Left lung (tissue), 10 donors: ENCODE data around the gene BSND. TPM values are rescaled to one million over a fixed set of nuclear protein-coding genes. Genes with fewer than 3 reads are reported as not detected.

ENCODE experiments used
- ATAC-seq: fragments of 200-7000 bp; cut with Tn5 transposase; one replicate; pipeline ENCODE4 v1.9.1; 2020; ENCODE audit warnings: moderate library complexity
- DNase-seq, 4 donors: peaks; one replicate each; pipeline ENCODE4 v3.0.0-alpha.2; 2013 to 2020
- H3K27ac ChIP-seq, 2 donors: fragments of 200-600 bp; sonication (generic) in 1 of 2; one replicate each; pipeline versions ENCODE4 v1.5.0 to v1.8.0; 2020 to 2021
- H3K27me3 ChIP-seq, 2 donors: fragments of 200-600 bp; sonication (generic) in 1 of 2; one replicate each; pipeline versions ENCODE4 v1.5.0 to v1.8.0; 2020 to 2021
- H3K36me3 ChIP-seq, 2 donors: fragments of 200-600 bp; sonication (generic) in 1 of 2; one replicate each; pipeline versions ENCODE4 v1.5.0 to v1.8.0; 2020 to 2021
- H3K4me1 ChIP-seq, 2 donors: fragments of 200-600 bp; one replicate each; pipeline ENCODE4 v1.8.0; 2021
- H3K4me3 ChIP-seq, 2 donors: fragments of 200-600 bp; sonication (generic) in 1 of 2; one replicate each; pipeline versions ENCODE4 v1.5.0 to v1.8.0; 2020 to 2021; ENCODE audit warnings: mild to moderate bottlenecking in 1 of 2
- H3K9me3 ChIP-seq, 2 donors: fragments of 200-600 bp; sonication (generic) in 1 of 2; one replicate each; pipeline versions ENCODE4 v1.5.0 to v1.8.0; 2020 to 2021
- CTCF ChIP-seq, 2 donors: fragments of 200-600 bp; sonication (generic) in 1 of 2; IDR thresholded peaks; one replicate each; pipeline versions ENCODE4 v1.5.0 to v1.8.0; 2021; ENCODE audit warnings: antibody characterized with exemption in 2 of 2
- intact Hi-C, 2 donors: fragments of 100-400 bp; cut with DNase I; formaldehyde crosslinking; loops; one replicate each; pipeline versions ENCODE4 v1.11.2 to v1.14.2; 2022
- polyA plus RNA-seq, 6 donors: library from polyadenylated mRNA; unstranded; fragments of 120-200 nt; gene quantifications; one replicate each; pipeline ENCODE4 v1.2.1, GENCODE V29; 2013; ENCODE audit not compliant: insufficient read length in 6 of 6
- total RNA-seq, 2 donors: library from RNA; stranded (reverse); fragmentation: NEBNext Ultra II Directional; extraction: Animal tissue kit (Norgen Biotek cat#: 25700); gene quantifications; one replicate each; pipeline ENCODE4 v1.2.1, GENCODE V29; 2021
- donor health status: DM: no; HTN: yes; CAD: no.
- donor health status: DM: no; HTN: no; CAD: no.

The BSND gene
- total and polyA plus RNA-seq, 8 donors = 0.03 to 0.06 (median 0.06) TPM; not detected in 3

DNA sequence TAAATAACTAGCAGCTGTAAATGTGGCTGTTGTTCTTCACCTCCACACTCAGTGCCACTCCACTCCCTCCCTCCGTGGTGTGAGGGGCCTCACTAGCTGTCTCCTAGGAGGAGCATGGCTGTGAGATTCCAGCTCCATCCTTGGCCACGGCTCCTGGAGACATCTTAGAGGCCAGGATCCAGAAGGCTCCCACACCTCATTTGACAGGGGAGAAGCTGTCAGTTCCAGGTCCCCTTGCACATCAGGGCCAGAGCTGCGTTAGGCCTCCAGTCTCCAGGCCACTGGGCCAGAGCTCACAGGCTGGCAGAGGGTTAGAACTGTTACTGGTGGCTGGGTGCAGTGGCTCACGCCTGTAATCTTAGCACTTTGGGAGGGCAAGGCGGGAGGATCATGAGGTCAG is 55.7 kb downstream of the BSND start:
- DNase-seq (no peak), ATAC-seq (no peak)
- intact Hi-C loops = no loop called here
- TF ChIP-seq CTCF (IDR thresholded peaks at IDR 0.05) = no peak
- H3K4me1 ChIP-seq = peaks cover 0 to 19% of the 10 kb centered on the region in 2 donors
- no peaks in the 10 kb centered on the region for H3K27me3 ChIP-seq
- H3K27ac ChIP-seq = no peak overlapping the region
- no peaks in the 10 kb centered on the region for H3K9me3 ChIP-seq
- no peak overlapping the region for H3K4me3 ChIP-seq
- H3K36me3 ChIP-seq = peaks cover 0 to 16% of the 10 kb centered on the region in 2 donors

- DNase-seq = no peak
- peaks cover 0 to 21% of the 10 kb centered on the region in 2 donors for H3K36me3 ChIP-seq
- H3K27ac ChIP-seq = no peak overlapping the region
- H3K4me1 ChIP-seq = peaks cover 0 to 19% of the 10 kb centered on the region in 2 donors
- no peaks in the 10 kb centered on the region for H3K9me3 ChIP-seq
- ATAC-seq = no peak
- intact Hi-C loops = no loop called here
- no peak for TF ChIP-seq CTCF (IDR thresholded peaks at IDR 0.05)
- H3K4me3 ChIP-seq = no peak overlapping the region
- no peaks in the 10 kb centered on the region for H3K27me3 ChIP-seq
Observed at GRCh38 chr1:55055084-55055882, 56.5 kb downstream of the BSND start.

- no peak overlapping the region for H3K27ac ChIP-seq
- intact Hi-C loops = no loop called here
- H3K36me3 ChIP-seq = peaks cover 0 to 28% of the 10 kb centered on the region in 2 donors
- H3K4me1 ChIP-seq = peaks cover 0 to 19% of the 10 kb centered on the region in 2 donors
- H3K4me3 ChIP-seq = no peak overlapping the region
- no peak for DNase-seq
- H3K9me3 ChIP-seq = no peaks in the 10 kb centered on the region
- H3K27me3 ChIP-seq = no peaks in the 10 kb centered on the region
- ATAC-seq = no peak
- no peak for TF ChIP-seq CTCF (IDR thresholded peaks at IDR 0.05)
Observed at GRCh38 chr1:55055951-55056631, 57.4 kb downstream of the BSND start.

DNA sequence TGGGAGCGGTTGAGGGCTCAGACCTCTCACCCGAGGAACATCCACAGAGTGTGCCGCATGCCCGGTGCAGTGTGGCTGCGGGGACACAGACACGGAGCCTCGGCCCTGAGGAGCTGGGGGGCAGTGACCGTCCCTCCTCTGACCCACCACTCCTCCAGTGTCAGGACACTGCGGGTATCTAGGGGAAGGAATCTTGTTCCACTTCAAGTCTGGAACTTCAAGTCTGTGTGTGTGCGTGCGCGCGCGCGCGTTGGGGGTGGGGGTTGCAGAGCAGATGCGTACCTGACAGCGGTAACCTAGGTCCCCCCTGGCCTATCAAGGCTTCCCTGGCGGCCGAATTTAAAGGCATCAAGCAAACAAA is 57.9 kb downstream of the BSND start:
- no peak for TF ChIP-seq CTCF (IDR thresholded peaks at IDR 0.05)
- intact Hi-C loops = no loop called here
- peaks cover 0 to 19% of the 10 kb centered on the region in 2 donors for H3K4me1 ChIP-seq
- no peaks in the 10 kb centered on the region for H3K9me3 ChIP-seq
- peaks cover 0 to 33% of the 10 kb centered on the region in 2 donors for H3K36me3 ChIP-seq
- no peak overlapping the region for H3K4me3 ChIP-seq
- no peaks in the 10 kb centered on the region for H3K27me3 ChIP-seq
- no peak for DNase-seq
- no peak overlapping the region for H3K27ac ChIP-seq
- no peak for ATAC-seq

- no peaks in the 10 kb centered on the region for H3K9me3 ChIP-seq
- peaks cover 0 to 33% of the 10 kb centered on the region in 2 donors for H3K36me3 ChIP-seq
- H3K4me3 ChIP-seq = no peak overlapping the region
- no peak overlapping the region for H3K27ac ChIP-seq
- intact Hi-C loops = no loop called here
- DNase-seq (no peak), ATAC-seq (no peak)
- no peaks in the 10 kb centered on the region for H3K27me3 ChIP-seq
- no peak for TF ChIP-seq CTCF (IDR thresholded peaks at IDR 0.05)
- H3K4me1 ChIP-seq = peaks cover 0 to 15% of the 10 kb centered on the region in 2 donors
Observed at GRCh38 chr1:55057270-55057955, 58.7 kb downstream of the BSND start.
